ENCODE data around the gene DOLK. TPM values are rescaled to one million over a fixed set of nuclear protein-coding genes. Genes with fewer than 3 reads are reported as not detected.

The DOLK gene
- total RNA-seq, 1 experiment from 2014 or later, result 14.8 TPM

DNA sequence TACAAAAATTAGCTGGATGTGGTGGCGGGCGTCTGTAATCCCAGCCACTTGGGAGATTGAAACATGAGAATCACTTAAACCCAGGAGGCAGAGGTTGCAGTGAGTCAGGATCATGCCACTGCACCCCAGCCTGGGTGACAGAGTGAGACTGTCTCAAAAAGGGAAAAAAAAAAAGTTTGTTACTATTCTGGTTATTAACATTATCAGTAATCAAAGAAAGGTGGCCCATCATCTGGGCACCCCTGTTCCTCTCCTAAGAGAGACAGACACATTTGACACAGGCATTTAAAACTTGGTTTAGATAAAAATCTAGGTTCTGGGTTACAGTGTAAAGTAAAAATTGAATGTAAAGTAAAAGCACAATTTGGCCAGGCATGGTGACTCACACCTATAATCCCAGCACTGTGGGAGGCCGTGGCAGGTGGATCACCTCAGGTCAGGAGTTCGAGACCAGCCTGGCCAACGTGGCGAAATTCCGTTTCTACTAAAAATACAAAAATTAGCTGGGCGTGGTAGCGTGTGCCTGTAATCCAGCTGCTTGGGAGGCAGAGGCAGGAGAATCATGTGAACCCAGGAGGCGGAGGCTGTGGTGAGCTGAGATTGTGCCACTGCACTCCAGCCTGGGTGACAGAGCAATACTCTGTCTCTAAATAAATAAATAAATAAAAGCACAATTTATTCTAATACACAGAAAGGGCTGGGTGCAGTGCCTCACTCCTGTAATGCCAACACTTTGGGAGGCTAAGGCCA is 43.4 kb downstream of the DOLK start:
- ATAC-seq (no peak), DNase-seq (ENCODE audit: low spot score) (no peak)
- POLR2A ChIA-PET, result interaction anchor here (0.7 kb wide), 2 partner anchors 342 to 1689 kb away, joined by 3 to 5 read pairs; no protein-coding TSS in a partner anchor
- Mint-ChIP-seq H3K9me3 (no peaks in the 10 kb centered on the region), H3K27me3 (ENCODE audit: low read depth) (no peaks in the 10 kb centered on the region), H3K4me1 (peaks cover 5% of the 10 kb centered on the region), H3K36me3 (peaks cover 24% of the 10 kb centered on the region), H3K27ac (no peak overlapping the region), H3K4me3 (no peak overlapping the region)
- no peak for TF ChIP-seq SOX15 (CRISPR knock-in tag; IDR thresholded peaks at IDR 0.05)
- TF ChIP-seq, protein P1, sequence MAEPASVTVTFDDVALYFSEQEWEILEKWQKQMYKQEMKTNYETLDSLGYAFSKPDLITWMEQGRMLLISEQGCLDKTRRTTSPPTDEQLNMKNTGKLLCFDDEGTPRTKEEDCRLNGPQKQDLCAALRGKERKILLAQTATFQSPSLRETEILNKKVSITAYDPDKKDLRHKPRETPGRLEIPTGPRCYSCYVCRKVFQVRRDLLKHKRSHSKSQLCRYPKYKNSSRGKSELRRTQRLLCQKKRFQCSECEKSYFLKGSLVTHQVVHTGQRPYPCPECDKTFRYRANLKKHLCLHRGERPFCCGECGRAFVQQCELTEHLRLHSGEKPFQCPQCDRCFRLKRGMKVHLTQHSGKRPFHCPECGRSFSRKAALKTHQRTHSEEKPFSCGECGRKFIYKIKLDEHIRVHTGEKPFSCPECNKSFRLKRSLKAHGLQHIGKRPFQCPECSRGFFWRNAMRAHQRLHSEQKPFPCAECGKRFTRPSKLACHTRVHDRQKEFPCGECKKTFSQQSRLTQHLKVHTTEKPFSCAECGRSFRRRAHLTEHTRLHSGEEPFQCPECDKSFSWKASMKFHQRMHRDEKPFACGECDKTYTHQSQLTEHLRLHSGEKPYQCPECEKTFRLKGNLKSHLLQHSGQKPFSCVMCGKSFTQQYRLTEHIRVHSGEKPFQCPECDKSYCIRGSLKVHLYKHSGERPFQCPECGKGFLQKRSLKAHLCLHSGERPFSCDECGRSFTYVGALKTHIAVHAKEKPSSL (CRISPR knock-in tag; conservative IDR thresholded peaks at IDR 0.05), result no peak
- no peak for TF ChIP-seq NFE2L1 (CRISPR knock-in tag; IDR thresholded peaks at IDR 0.05)
- TF ChIP-seq, protein P2, sequence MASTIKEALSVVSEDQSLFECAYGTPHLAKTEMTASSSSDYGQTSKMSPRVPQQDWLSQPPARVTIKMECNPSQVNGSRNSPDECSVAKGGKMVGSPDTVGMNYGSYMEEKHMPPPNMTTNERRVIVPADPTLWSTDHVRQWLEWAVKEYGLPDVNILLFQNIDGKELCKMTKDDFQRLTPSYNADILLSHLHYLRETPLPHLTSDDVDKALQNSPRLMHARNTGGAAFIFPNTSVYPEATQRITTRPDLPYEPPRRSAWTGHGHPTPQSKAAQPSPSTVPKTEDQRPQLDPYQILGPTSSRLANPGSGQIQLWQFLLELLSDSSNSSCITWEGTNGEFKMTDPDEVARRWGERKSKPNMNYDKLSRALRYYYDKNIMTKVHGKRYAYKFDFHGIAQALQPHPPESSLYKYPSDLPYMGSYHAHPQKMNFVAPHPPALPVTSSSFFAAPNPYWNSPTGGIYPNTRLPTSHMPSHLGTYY (CRISPR knock-in tag; IDR thresholded peaks at IDR 0.05), result no peak
- TF ChIP-seq, protein P3, sequence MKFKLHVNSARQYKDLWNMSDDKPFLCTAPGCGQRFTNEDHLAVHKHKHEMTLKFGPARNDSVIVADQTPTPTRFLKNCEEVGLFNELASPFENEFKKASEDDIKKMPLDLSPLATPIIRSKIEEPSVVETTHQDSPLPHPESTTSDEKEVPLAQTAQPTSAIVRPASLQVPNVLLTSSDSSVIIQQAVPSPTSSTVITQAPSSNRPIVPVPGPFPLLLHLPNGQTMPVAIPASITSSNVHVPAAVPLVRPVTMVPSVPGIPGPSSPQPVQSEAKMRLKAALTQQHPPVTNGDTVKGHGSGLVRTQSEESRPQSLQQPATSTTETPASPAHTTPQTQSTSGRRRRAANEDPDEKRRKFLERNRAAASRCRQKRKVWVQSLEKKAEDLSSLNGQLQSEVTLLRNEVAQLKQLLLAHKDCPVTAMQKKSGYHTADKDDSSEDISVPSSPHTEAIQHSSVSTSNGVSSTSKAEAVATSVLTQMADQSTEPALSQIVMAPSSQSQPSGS (CRISPR knock-in tag; IDR thresholded peaks at IDR 0.05; ENCODE audit: borderline replicate concordance, low read depth), result no peak
- TF ChIP-seq, protein P4, sequence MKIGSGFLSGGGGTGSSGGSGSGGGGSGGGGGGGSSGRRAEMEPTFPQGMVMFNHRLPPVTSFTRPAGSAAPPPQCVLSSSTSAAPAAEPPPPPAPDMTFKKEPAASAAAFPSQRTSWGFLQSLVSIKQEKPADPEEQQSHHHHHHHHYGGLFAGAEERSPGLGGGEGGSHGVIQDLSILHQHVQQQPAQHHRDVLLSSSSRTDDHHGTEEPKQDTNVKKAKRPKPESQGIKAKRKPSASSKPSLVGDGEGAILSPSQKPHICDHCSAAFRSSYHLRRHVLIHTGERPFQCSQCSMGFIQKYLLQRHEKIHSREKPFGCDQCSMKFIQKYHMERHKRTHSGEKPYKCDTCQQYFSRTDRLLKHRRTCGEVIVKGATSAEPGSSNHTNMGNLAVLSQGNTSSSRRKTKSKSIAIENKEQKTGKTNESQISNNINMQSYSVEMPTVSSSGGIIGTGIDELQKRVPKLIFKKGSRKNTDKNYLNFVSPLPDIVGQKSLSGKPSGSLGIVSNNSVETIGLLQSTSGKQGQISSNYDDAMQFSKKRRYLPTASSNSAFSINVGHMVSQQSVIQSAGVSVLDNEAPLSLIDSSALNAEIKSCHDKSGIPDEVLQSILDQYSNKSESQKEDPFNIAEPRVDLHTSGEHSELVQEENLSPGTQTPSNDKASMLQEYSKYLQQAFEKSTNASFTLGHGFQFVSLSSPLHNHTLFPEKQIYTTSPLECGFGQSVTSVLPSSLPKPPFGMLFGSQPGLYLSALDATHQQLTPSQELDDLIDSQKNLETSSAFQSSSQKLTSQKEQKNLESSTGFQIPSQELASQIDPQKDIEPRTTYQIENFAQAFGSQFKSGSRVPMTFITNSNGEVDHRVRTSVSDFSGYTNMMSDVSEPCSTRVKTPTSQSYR (CRISPR knock-in tag; IDR thresholded peaks at IDR 0.05), result no peak
- TF ChIP-seq ZNF121 (CRISPR knock-in tag; IDR thresholded peaks at IDR 0.05), result no peak
- TF ChIP-seq, protein P5, sequence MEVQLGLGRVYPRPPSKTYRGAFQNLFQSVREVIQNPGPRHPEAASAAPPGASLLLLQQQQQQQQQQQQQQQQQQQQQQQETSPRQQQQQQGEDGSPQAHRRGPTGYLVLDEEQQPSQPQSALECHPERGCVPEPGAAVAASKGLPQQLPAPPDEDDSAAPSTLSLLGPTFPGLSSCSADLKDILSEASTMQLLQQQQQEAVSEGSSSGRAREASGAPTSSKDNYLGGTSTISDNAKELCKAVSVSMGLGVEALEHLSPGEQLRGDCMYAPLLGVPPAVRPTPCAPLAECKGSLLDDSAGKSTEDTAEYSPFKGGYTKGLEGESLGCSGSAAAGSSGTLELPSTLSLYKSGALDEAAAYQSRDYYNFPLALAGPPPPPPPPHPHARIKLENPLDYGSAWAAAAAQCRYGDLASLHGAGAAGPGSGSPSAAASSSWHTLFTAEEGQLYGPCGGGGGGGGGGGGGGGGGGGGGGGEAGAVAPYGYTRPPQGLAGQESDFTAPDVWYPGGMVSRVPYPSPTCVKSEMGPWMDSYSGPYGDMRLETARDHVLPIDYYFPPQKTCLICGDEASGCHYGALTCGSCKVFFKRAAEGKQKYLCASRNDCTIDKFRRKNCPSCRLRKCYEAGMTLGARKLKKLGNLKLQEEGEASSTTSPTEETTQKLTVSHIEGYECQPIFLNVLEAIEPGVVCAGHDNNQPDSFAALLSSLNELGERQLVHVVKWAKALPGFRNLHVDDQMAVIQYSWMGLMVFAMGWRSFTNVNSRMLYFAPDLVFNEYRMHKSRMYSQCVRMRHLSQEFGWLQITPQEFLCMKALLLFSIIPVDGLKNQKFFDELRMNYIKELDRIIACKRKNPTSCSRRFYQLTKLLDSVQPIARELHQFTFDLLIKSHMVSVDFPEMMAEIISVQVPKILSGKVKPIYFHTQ (CRISPR knock-in tag; IDR thresholded peaks at IDR 0.05), result no peak
- no peak for TF ChIP-seq TP53 (CRISPR knock-in tag; IDR thresholded peaks at IDR 0.05)
- TF ChIP-seq, protein P6, sequence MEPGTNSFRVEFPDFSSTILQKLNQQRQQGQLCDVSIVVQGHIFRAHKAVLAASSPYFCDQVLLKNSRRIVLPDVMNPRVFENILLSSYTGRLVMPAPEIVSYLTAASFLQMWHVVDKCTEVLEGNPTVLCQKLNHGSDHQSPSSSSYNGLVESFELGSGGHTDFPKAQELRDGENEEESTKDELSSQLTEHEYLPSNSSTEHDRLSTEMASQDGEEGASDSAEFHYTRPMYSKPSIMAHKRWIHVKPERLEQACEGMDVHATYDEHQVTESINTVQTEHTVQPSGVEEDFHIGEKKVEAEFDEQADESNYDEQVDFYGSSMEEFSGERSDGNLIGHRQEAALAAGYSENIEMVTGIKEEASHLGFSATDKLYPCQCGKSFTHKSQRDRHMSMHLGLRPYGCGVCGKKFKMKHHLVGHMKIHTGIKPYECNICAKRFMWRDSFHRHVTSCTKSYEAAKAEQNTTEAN (CRISPR knock-in tag; IDR thresholded peaks at IDR 0.05), result no peak
- TF ChIP-seq, protein P7, sequence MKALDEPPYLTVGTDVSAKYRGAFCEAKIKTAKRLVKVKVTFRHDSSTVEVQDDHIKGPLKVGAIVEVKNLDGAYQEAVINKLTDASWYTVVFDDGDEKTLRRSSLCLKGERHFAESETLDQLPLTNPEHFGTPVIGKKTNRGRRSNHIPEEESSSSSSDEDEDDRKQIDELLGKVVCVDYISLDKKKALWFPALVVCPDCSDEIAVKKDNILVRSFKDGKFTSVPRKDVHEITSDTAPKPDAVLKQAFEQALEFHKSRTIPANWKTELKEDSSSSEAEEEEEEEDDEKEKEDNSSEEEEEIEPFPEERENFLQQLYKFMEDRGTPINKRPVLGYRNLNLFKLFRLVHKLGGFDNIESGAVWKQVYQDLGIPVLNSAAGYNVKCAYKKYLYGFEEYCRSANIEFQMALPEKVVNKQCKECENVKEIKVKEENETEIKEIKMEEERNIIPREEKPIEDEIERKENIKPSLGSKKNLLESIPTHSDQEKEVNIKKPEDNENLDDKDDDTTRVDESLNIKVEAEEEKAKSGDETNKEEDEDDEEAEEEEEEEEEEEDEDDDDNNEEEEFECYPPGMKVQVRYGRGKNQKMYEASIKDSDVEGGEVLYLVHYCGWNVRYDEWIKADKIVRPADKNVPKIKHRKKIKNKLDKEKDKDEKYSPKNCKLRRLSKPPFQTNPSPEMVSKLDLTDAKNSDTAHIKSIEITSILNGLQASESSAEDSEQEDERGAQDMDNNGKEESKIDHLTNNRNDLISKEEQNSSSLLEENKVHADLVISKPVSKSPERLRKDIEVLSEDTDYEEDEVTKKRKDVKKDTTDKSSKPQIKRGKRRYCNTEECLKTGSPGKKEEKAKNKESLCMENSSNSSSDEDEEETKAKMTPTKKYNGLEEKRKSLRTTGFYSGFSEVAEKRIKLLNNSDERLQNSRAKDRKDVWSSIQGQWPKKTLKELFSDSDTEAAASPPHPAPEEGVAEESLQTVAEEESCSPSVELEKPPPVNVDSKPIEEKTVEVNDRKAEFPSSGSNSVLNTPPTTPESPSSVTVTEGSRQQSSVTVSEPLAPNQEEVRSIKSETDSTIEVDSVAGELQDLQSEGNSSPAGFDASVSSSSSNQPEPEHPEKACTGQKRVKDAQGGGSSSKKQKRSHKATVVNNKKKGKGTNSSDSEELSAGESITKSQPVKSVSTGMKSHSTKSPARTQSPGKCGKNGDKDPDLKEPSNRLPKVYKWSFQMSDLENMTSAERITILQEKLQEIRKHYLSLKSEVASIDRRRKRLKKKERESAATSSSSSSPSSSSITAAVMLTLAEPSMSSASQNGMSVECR (CRISPR knock-in tag; IDR thresholded peaks at IDR 0.05; ENCODE audit: borderline replicate concordance), result no peak
- CTCF ChIA-PET, result no interaction called here
